GM21367 (cell line): Measurements from ENCODE around the gene CT45A7.
"Not testable (repeated sequence)": the region's sequence is repeated elsewhere in the genome, so short reads cannot be mapped to it uniquely, and the experiment has no call there.

Experiments used
- ATAC-seq: cut with Tn5 transposase; IDR thresholded peaks from one replicate; pipeline ENCODE4 v1.9.1; 2021; ENCODE audit not compliant: unreplicated experiment

Gene CT45A7

GRCh38 chrX:135837180-135837579 lies at the start of gene CT45A7:
Gene CT45A7, minus strand, starts transcription at chrX:135837280. Its CDS starts 3,747 bp downstream, at chrX:135833533.
- ATAC-seq = not testable (repeated sequence)

GRCh38 chrX:135882741-135883140 lies 45.7 kb upstream of the CT45A7 start:
- ATAC-seq = not testable (repeated sequence)

GRCh38 chrX:135871712-135872111 lies 34.6 kb upstream of the CT45A7 start, which contains the start of gene CT45A9:
Gene CT45A9, minus strand, starts transcription at chrX:135871812. Its CDS starts 3,751 bp downstream, at chrX:135868061.
- not testable (repeated sequence) for ATAC-seq

- ATAC-seq = not testable (repeated sequence)
Observed at GRCh38 chrX:135854438-135854837, 17.4 kb upstream of the CT45A7 start, which contains the start of gene CT45A8. Gene CT45A8, minus strand, starts transcription at chrX:135854538. Its CDS starts 3,755 bp downstream, at chrX:135850783.

- not testable (repeated sequence) for ATAC-seq
Observed at GRCh38 chrX:135819912-135820311, 17.2 kb downstream of the CT45A7 start, which contains the start of gene CT45A2. Gene CT45A2, minus strand, starts transcription at chrX:135820012. Its CDS starts 3,747 bp downstream, at chrX:135816265.

GRCh38 chrX:135802687-135803086 lies 34.4 kb downstream of the CT45A7 start, which contains the start of gene CT45A6:
Gene CT45A6, minus strand, starts transcription at chrX:135802787. Its CDS starts 3,794 bp downstream, at chrX:135798993.
- not testable (repeated sequence) for ATAC-seq

GRCh38 chrX:135785403-135785802 lies 51.7 kb downstream of the CT45A7 start, which contains the start of gene CT45A5:
Gene CT45A5, minus strand, starts transcription at chrX:135785503. Its CDS starts 3,774 bp downstream, at chrX:135781729.
- ATAC-seq = not testable (repeated sequence)
